ENCODE data around the gene SNX8.

- TF ChIP-seq, protein P1, sequence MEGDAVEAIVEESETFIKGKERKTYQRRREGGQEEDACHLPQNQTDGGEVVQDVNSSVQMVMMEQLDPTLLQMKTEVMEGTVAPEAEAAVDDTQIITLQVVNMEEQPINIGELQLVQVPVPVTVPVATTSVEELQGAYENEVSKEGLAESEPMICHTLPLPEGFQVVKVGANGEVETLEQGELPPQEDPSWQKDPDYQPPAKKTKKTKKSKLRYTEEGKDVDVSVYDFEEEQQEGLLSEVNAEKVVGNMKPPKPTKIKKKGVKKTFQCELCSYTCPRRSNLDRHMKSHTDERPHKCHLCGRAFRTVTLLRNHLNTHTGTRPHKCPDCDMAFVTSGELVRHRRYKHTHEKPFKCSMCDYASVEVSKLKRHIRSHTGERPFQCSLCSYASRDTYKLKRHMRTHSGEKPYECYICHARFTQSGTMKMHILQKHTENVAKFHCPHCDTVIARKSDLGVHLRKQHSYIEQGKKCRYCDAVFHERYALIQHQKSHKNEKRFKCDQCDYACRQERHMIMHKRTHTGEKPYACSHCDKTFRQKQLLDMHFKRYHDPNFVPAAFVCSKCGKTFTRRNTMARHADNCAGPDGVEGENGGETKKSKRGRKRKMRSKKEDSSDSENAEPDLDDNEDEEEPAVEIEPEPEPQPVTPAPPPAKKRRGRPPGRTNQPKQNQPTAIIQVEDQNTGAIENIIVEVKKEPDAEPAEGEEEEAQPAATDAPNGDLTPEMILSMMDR (IDR thresholded peaks at IDR 0.05) = no peak
- TF ChIP-seq POLR2A (IDR thresholded peaks at IDR 0.05) = no peak
Measured at GRCh38 chr7:2269991-2270460, 44.2 kb downstream of the SNX8 start.

All from vagina (tissue), 2 donors.